HEK293T (cell line): ENCODE measurements around the gene CEP68.

ENCODE experiments used
- CTCF ChIA-PET: fragments of 350-600 bp; formaldehyde crosslinking; extraction: SDS; loops from one replicate; lab custom pipeline; 2021; ENCODE audit warnings: antibody characterized with exemption, inconsistent platforms; lab: Yijun Ruan, JAX
- POLR2A ChIA-PET: fragments of 350-600 bp; formaldehyde crosslinking; extraction: SDS; loops from one replicate; lab custom pipeline; 2020; ENCODE audit warnings: antibody characterized with exemption, inconsistent platforms; lab: Yijun Ruan, JAX
- DNase-seq: peaks from one replicate; pipeline ENCODE4 v3.0.0; 2012; ENCODE audit warnings: mixed read lengths; ENCODE audit errors: extremely low spot score
- ARNT ChIP-seq: fragments of 450-650 bp; IDR thresholded peaks from 2 replicates; pipeline ENCODE4 v1.6.1; 2017; ENCODE audit warnings: mild to moderate bottlenecking
- BHLHE40 ChIP-seq: fragments of 450-650 bp; IDR thresholded peaks from 2 replicates; pipeline ENCODE4 v1.6.1; 2016; ENCODE audit warnings: mild to moderate bottlenecking, moderate library complexity, borderline replicate concordance
- CTBP1 ChIP-seq: fragments of 450-650 bp; IDR thresholded peaks from 2 replicates; pipeline ENCODE4 v1.6.1; 2016; ENCODE audit warnings: borderline replicate concordance
- ELF4 ChIP-seq: fragments of 450-650 bp; IDR thresholded peaks from 2 replicates; pipeline ENCODE4 v1.6.1; 2017; ENCODE audit warnings: antibody characterized with exemption
- FOXA1 ChIP-seq: fragments of 450-650 bp; IDR thresholded peaks from 2 replicates; pipeline ENCODE4 v1.6.1; 2016; ENCODE audit warnings: mild to moderate bottlenecking
- FOXK2 ChIP-seq: fragments of 450-650 bp; IDR thresholded peaks from 2 replicates; pipeline ENCODE4 v1.6.1; 2016; ENCODE audit warnings: mild to moderate bottlenecking
- FOXM1 ChIP-seq: fragments of 450-650 bp; IDR thresholded peaks from 2 replicates; pipeline ENCODE4 v1.6.1; 2017; ENCODE audit warnings: mild to moderate bottlenecking, borderline replicate concordance
- HDGF ChIP-seq: fragments of 450-650 bp; IDR thresholded peaks from 2 replicates; pipeline ENCODE4 v1.6.1; 2017; ENCODE audit warnings: antibody characterized with exemption, borderline replicate concordance
- L3MBTL2 ChIP-seq: fragments of 450-650 bp; conservative IDR thresholded peaks from 2 replicates; pipeline ENCODE4 v1.6.1; 2016; ENCODE audit warnings: mild to moderate bottlenecking
- LEF1 ChIP-seq: fragments of 450-650 bp; IDR thresholded peaks from 2 replicates; pipeline ENCODE4 v1.6.1; 2017; ENCODE audit warnings: mild to moderate bottlenecking, borderline replicate concordance
- NFRKB ChIP-seq: fragments of 450-650 bp; IDR thresholded peaks from 2 replicates; pipeline ENCODE4 v1.6.1; 2016; ENCODE audit warnings: mild to moderate bottlenecking, moderate library complexity
- SP1 ChIP-seq: fragments of 450-650 bp; IDR thresholded peaks from 2 replicates; pipeline ENCODE4 v1.6.1; 2017
- SUZ12 ChIP-seq: fragments of 450-650 bp; IDR thresholded peaks from 2 replicates; pipeline ENCODE4 v1.6.1; 2016; ENCODE audit warnings: mild to moderate bottlenecking
- TARDBP ChIP-seq: fragments of 450-650 bp; IDR thresholded peaks from 2 replicates; pipeline ENCODE4 v1.6.1; 2016
- ZNF384 ChIP-seq: fragments of 450-650 bp; IDR thresholded peaks from 2 replicates; pipeline ENCODE4 v1.6.1; 2016
- TF ChIP-seq, protein P1 (sequence below): fragments of 450-650 bp; IDR thresholded peaks from 2 replicates; pipeline ENCODE4 v1.6.1; 2016

The CEP68 gene

DNA sequence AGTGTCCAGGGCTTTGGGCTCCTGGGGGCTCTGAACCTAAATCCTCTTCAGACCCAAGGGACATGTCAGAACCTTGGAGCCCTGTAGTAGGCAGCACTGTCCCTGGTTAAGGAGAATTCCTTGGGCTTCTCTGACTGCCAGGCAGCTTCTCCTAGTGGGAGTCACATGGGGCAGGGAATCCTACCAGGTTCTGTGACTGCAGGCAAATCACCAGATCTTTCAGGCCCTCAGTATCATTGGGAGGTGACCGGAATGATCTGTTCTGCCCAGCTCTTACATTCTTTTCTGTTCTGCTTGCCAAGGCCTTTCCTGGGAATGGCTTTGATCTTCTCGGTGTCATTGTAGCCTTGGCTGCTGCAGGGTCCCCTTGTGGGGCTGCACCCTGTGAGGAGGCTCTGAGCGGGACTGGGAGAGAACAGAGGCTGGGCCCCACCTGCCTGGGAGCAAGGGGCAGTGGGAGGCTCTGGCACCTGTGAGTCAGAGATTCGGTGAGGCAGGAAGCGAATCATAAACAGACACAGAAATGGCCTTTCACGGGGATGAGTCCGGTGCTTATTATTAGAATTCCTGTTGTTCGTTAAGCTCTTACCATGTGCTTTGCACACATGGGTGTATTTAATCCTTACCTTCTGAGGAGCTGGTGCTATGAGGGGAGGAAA lies 14.1 kb downstream of the CEP68 start:
- CTCF ChIA-PET = no interaction called here

DNA sequence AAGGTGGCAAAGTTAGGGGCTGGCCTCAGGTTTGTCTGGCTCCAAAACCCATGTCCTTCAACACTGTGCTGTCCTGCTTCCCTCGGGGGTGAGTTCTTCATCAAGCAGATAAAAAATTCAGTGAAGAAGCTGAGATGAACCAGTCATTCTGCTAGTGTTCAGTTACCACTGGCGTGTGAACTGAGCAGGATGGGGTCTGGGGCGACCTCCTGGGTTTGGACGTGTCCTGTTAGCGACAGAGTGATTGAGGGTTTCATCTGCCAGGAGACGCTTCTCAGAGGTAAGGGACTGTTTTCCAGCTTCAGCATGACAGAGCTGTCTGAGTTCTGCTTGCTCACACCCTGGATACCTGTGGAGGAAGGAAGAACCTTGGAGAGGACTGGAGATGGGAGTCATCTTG lies 14.6 kb downstream of the CEP68 start:
- ChIA-PET CTCF (interaction anchor here (0.7 kb wide), 1 partner anchor 12 kb away, joined by 3 read pairs; no protein-coding TSS in a partner anchor), POLR2A (interaction anchor here (1.1 kb wide), 1 partner anchor 59 kb away, joined by 3 read pairs; the partner anchor contains the start of gene RAB1A)
- DNase-seq = no peak
- TF ChIP-seq CTBP1 = no peak
- no peak for TF ChIP-seq ARNT
- TF ChIP-seq L3MBTL2 = no peak

More for the DNA sequence above, 14.1 kb downstream of the CEP68 start:
- POLR2A ChIA-PET = interaction anchor here (1.1 kb wide), 1 partner anchor 60 kb away, joined by 3 read pairs; the partner anchor contains the start of gene RAB1A
- DNase-seq = no peak
- TF ChIP-seq TARDBP (no peak), L3MBTL2 (no peak), ELF4 (no peak), FOXK2 (no peak), SUZ12 (no peak), CTBP1 (no peak), NFRKB (no peak), LEF1 (no peak), FOXA1 (no peak), SP1 (no peak), ZNF384 (no peak), HDGF (no peak), ARNT (no peak), BHLHE40 (no peak)
- TF ChIP-seq, protein P1, sequence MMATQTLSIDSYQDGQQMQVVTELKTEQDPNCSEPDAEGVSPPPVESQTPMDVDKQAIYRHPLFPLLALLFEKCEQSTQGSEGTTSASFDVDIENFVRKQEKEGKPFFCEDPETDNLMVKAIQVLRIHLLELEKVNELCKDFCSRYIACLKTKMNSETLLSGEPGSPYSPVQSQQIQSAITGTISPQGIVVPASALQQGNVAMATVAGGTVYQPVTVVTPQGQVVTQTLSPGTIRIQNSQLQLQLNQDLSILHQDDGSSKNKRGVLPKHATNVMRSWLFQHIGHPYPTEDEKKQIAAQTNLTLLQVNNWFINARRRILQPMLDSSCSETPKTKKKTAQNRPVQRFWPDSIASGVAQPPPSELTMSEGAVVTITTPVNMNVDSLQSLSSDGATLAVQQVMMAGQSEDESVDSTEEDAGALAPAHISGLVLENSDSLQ = no peak

DNA sequence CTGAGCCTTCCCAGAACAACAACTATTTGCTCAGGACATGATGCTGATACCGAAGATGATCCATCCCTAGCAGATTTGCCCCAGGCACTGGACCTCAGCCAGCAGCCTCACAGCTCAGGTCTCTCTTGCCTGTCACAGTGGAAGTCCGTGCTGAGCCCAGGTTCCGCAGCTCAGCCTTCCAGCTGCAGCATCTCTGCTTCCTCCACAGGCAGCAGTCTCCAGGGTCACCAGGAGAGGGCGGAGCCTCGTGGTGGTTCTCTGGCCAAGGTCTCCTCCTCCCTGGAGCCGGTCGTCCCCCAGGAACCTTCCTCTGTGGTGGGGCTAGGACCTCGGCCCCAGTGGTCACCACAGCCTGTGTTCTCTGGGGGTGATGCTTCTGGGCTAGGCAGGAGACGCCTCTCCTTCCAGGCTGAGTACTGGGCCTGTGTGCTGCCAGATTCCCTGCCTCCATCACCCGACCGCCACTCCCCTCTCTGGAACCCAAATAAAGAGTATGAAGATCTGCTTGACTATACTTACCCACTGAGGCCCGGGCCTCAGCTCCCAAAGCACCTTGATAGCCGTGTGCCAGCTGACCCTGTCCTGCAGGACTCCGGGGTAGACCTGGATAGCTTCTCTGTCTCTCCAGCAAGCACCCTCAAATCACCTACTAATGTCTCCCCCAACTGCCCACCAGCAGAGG lies 15.4 kb downstream of the CEP68 start:
- TF ChIP-seq SUZ12 (no peak), ARNT (no peak), ELF4 (no peak), FOXK2 (no peak), FOXM1 (no peak), SP1 (no peak), FOXA1 (no peak), TARDBP (no peak), LEF1 (no peak)
- TF ChIP-seq, protein P1 = no peak
- ChIA-PET POLR2A (no interaction called here), CTCF (interaction anchor here (0.7 kb wide), 1 partner anchor 11 kb away, joined by 3 read pairs; no protein-coding TSS in a partner anchor)
- DNase-seq = peak; percentile 34

DNA sequence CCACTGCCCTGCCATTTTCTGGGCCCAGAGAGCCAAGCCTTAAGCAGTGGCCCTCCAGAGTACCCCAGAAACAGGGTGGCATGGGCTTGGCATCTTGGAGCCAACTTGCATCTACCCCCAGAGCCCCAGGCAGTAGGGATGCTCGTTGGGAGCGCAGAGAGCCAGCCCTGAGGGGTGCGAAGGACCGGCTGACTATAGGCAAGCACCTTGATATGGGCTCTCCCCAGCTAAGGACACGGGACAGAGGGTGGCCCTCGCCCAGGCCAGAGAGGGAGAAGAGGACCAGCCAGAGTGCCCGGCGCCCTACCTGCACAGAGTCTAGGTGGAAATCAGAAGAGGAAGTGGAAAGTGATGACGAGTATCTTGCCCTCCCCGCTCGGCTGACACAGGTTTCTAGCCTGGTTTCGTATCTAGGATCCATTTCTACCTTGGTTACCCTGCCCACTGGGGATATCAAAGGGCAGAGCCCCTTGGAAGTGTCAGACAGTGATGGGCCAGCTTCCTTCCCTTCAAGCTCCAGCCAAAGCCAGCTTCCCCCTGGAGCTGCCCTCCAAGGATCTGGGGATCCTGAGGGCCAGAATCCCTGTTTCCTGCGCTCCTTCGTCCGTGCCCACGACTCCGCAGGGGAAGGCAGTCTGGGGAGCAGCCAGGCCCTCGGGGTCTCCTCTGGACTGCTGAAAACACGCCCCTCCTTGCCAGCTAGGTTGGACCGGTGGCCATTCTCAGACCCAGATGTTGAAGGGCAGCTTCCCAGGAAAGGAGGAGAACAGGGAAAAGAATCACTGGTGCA lies 16.2 kb downstream of the CEP68 start:
- ChIA-PET POLR2A (interaction anchor here (1.3 kb wide), 1 partner anchor 11 kb away, joined by 3 read pairs; no protein-coding TSS in a partner anchor), CTCF (no interaction called here)
- TF ChIP-seq, protein P1 = no peak
- TF ChIP-seq L3MBTL2 (no peak), HDGF (no peak), ELF4 (no peak), TARDBP (no peak), NFRKB (no peak), ARNT (no peak), SUZ12 (no peak), FOXM1 (no peak), LEF1 (no peak), FOXA1 (no peak), CTBP1 (no peak), SP1 (no peak), ZNF384 (no peak), BHLHE40 (no peak), FOXK2 (no peak)
- no peak for DNase-seq

DNA sequence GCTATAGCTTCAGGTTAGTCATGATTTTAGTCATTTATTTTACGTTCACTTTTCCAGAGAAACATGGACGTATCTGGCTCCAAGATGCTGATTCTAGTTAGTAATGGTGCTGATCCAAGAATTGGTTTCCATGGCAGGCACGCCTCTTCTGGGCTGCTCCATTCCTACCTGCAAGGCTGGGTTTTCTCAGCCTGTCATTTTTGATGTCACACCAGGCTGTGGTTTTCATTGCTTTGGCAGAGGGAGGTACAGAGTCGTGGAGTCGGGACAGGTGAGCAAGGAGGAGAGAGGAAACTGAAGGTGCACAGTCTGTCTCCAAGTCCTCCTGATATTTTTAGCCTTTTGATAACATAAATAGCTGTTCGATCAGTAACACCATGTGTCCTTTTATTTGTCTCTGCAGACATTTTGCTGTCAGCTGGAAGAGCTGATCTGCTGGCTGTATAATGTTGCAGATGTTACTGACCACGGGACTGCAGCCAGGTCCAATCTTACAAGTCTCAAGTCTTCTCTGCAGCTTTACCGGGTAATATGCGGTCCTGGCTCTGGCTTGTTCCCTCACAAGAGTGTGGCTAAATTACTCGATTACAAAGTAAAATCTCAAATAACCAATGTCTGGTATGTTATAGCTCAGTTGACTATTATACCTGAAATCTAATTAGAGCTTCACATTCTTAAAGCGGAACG lies 17.8 kb downstream of the CEP68 start:
- CTCF ChIA-PET = no interaction called here

More for the DNA sequence above, 17.8 kb downstream of the CEP68 start:
- no peak for DNase-seq
- TF ChIP-seq FOXA1 = no peak
- POLR2A ChIA-PET = interaction anchor here (1.3 kb wide), 1 partner anchor 10 kb away, joined by 3 read pairs; no protein-coding TSS in a partner anchor
